Thyroid gland (tissue), 4 donors: ENCODE measurements around the gene TMEM214. TPM values are rescaled to one million over a fixed set of nuclear protein-coding genes. Genes with fewer than 3 reads are reported as not detected.

ENCODE experiments used
- DNase-seq, 2 donors: peaks; one replicate each; pipeline ENCODE4 v3.0.0-alpha.2; 2019
- H3K27ac ChIP-seq, 3 donors: fragments of 200-600 bp; sonication (generic); 1 replicate in 2 of 3; 2 replicates in 1 of 3; pipeline ENCODE4 v1.5.1; 2016 to 2019; ENCODE audit warnings: mild to moderate bottlenecking in 1 of 3, moderate library complexity in 1 of 3
- H3K27me3 ChIP-seq: fragments of 200-600 bp; sonication (generic); one replicate; pipeline ENCODE4 v1.5.1; 2019
- H3K36me3 ChIP-seq, 2 donors: fragments of 200-600 bp; sonication (generic); one replicate each; pipeline ENCODE4 v1.5.1; 2016 to 2019
- H3K4me1 ChIP-seq, 2 donors: fragments of 200-600 bp; sonication (generic); one replicate each; pipeline ENCODE4 v1.5.1; 2017 to 2019
- H3K4me3 ChIP-seq, 3 donors: fragments of 200-600 bp; sonication (generic); replicated peaks in 1 of 3; 1 replicate in 2 of 3; 2 replicates in 1 of 3; pipeline ENCODE4 v1.5.1; 2016; ENCODE audit warnings: mild to moderate bottlenecking in 1 of 3
- H3K9me3 ChIP-seq: fragments of 200-600 bp; sonication (generic); one replicate; pipeline ENCODE4 v1.5.1; 2017
- POLR2A ChIP-seq, 2 donors: fragments of 450-650 bp; IDR thresholded peaks; one replicate each; pipeline ENCODE4 v1.6.1; 2017; ENCODE audit warnings: antibody characterized with exemption in 2 of 2, mild to moderate bottlenecking in 2 of 2, moderate library complexity in 1 of 2
- WGBS, 2 donors: methylation state at CpG; one replicate each; pipeline ENCODE4 v1.1.5; 2017; 5-methylcytosine and 5-hydroxymethylcytosine counted together
- intact Hi-C: fragments of 100-400 bp; cut with DNase I; formaldehyde crosslinking; loops from one replicate; pipeline ENCODE4 v1.15.1; 2023
- total RNA-seq, 4 donors: library from RNA; depleted of rRNA; stranded (reverse); fragments of >200 nt; gene quantifications; one replicate each; pipeline ENCODE4 v1.2.3, GENCODE V29; 2016
- TF ChIP-seq, protein P1 (sequence below), 6 experiments: fragments of 200-600 bp in 3 of 6; fragments of 450-650 bp in 3 of 6; sonication (generic) in 3 of 6; IDR thresholded peaks; one replicate each; pipeline ENCODE4 v1.5.1; 2016 to 2019; ENCODE audit warnings: antibody characterized with exemption in 6 of 6, mild to moderate bottlenecking in 2 of 6, inconsistent platforms in 1 of 6, moderate library complexity in 1 of 6

The TMEM214 gene
- total RNA-seq, 4 donors from 2014 or later: 43.3 to 93.8 (median 78.9) TPM

GRCh38 chr2:27083410-27084296 lies 50.9 kb downstream of the TMEM214 start:
- Histone ChIP-seq H3K4me3 (no peak overlapping the region), H3K36me3 (no peaks in the 10 kb centered on the region), H3K27me3 (no peaks in the 10 kb centered on the region), H3K9me3 (no peaks in the 10 kb centered on the region), H3K4me1 (peaks cover 24 to 30% of the 10 kb centered on the region in 2 donors), H3K27ac (no peak overlapping the region)
- intact Hi-C loops: no loop called here
- no peak for DNase-seq
- WGBS, 2 donors: 89 to 93% methylated on average over 11 to 20 of the region's 20 CpGs
- TF ChIP-seq, protein P1, sequence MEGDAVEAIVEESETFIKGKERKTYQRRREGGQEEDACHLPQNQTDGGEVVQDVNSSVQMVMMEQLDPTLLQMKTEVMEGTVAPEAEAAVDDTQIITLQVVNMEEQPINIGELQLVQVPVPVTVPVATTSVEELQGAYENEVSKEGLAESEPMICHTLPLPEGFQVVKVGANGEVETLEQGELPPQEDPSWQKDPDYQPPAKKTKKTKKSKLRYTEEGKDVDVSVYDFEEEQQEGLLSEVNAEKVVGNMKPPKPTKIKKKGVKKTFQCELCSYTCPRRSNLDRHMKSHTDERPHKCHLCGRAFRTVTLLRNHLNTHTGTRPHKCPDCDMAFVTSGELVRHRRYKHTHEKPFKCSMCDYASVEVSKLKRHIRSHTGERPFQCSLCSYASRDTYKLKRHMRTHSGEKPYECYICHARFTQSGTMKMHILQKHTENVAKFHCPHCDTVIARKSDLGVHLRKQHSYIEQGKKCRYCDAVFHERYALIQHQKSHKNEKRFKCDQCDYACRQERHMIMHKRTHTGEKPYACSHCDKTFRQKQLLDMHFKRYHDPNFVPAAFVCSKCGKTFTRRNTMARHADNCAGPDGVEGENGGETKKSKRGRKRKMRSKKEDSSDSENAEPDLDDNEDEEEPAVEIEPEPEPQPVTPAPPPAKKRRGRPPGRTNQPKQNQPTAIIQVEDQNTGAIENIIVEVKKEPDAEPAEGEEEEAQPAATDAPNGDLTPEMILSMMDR (IDR thresholded peaks at IDR 0.05): no peak

DNA sequence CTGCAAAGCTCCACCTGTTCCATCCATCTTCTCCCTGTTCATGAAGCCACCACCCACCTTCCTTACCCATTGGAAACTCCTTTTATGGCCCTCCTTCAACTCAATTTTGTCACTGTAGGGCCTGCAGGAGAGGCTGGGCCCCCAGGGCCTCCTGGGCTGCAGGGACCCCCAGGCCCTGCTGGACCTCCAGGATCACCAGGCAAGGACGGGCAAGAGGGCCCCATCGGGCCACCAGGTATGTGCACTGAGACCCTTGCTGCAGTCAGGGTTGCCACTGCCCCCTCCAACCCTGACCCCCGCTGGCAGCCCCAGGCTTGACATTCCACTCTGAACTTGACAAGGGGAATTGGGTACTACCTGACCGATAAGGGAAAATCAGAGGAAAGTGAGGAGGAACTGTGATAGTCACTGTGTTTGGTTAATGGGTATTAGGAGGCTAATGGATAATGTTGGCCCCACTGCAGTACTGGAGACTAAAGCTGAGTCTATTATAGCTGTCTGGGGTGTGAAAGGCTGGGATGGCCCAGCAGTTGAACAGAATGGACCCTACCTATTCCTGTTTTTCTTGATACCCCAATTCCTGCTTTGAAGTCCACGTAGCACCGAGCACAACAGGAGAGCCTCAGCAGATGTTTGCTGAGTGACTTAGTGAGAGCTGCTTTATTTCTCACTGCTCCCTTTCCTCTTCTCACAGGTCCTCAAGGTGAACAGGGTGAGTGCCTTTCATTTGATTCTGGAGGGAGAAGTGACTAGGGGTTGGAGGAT lies 51.7 kb downstream of the TMEM214 start:
- H3K9me3 ChIP-seq: no peaks in the 10 kb centered on the region
- intact Hi-C loops: loop anchor here (5.0 kb wide), 1 partner anchor 122 kb away; no protein-coding TSS in a partner anchor
- peaks cover 24 to 30% of the 10 kb centered on the region in 2 donors for H3K4me1 ChIP-seq
- 69 to 95% methylated on average over 5 of the region's 6 CpGs for WGBS, 2 donors
- TF ChIP-seq, protein P1 (IDR thresholded peaks at IDR 0.05): no peak
- no peak for TF ChIP-seq POLR2A (IDR thresholded peaks at IDR 0.05)
- H3K27me3 ChIP-seq: no peaks in the 10 kb centered on the region
- no peaks in the 10 kb centered on the region for H3K36me3 ChIP-seq
- no peak overlapping the region for H3K27ac ChIP-seq
- H3K4me3 ChIP-seq: no peak overlapping the region
- no peak for DNase-seq

GRCh38 chr2:27085062-27085672 lies 52.4 kb downstream of the TMEM214 start:
- 59% methylated on average over 9 to 10 of the region's 10 CpGs for WGBS, 2 donors
- no peaks in the 10 kb centered on the region for H3K36me3 ChIP-seq
- H3K27me3 ChIP-seq: no peaks in the 10 kb centered on the region
- H3K9me3 ChIP-seq: no peaks in the 10 kb centered on the region
- intact Hi-C loops: loop anchor here (5.0 kb wide), 1 partner anchor 123 kb away; no protein-coding TSS in a partner anchor
- H3K4me3 ChIP-seq: peak overlapping the region in 2 of 3 donors; percentile 37 to 68
- TF ChIP-seq, protein P1 (IDR thresholded peaks at IDR 0.05): peak in 1 of 6 experiments; percentile 10
- no peak for TF ChIP-seq POLR2A (IDR thresholded peaks at IDR 0.05)
- H3K27ac ChIP-seq: peak overlapping the region in 1 of 3 donors; percentile 89
- H3K4me1 ChIP-seq: peaks cover 24 to 30% of the 10 kb centered on the region in 2 donors
- DNase-seq: no peak

GRCh38 chr2:27085673-27086089 lies 52.9 kb downstream of the TMEM214 start:
- DNase-seq: peak; percentile 73 to 74
- WGBS, 2 donors: 0% methylated on average over 1 to 5 of the region's 38 CpGs
- peak in 1 of 2 donors; percentile 15 for TF ChIP-seq POLR2A (IDR thresholded peaks at IDR 0.05)
- TF ChIP-seq, protein P1 (IDR thresholded peaks at IDR 0.05): peak in 2 of 6 experiments; percentile 29 to 47
- Histone ChIP-seq H3K27ac (peak overlapping the region in 2 of 3 donors; percentile 77 to 89), H3K27me3 (no peaks in the 10 kb centered on the region), H3K4me3 (peak overlapping the region; percentile 37 to 68 (median 63)), H3K4me1 (peaks cover 24 to 29% of the 10 kb centered on the region in 2 donors), H3K36me3 (no peaks in the 10 kb centered on the region), H3K9me3 (no peaks in the 10 kb centered on the region)
- intact Hi-C loops: loop anchor here (5.0 kb wide), 1 partner anchor 123 kb away; no protein-coding TSS in a partner anchor
